ENCODE results near the gene PRKAB1. TPM values are rescaled to one million over a fixed set of nuclear protein-coding genes. Genes with fewer than 3 reads are reported as not detected.

Gene PRKAB1
- total RNA-seq, 1 experiment from 2014 or later: 42.2 TPM

- Histone ChIP-seq H3T11ph (ENCODE audit: low read length) (no peak overlapping the region), H4K8ac (replicated peaks; ENCODE audit: insufficient read length, low read depth, low read length) (no peak overlapping the region), H2BK20ac (ENCODE audit: low read depth, low read length, poor library complexity, severe bottlenecking) (no peak overlapping the region), H2BK5ac (ENCODE audit: insufficient read length, low read length) (no peak overlapping the region), H4K20me1 (ENCODE audit: control insufficient read depth, insufficient read depth, insufficient read length) (no peaks in the 10 kb centered on the region), H2BK12ac (ENCODE audit: insufficient read length, low read depth, low read length) (no peak overlapping the region), H3K18ac (ENCODE audit: insufficient read length, low read depth, low read length) (no peak overlapping the region), H3K9ac (ENCODE audit: extremely low read depth, insufficient read length, low read length) (no peak overlapping the region), H3K23ac (ENCODE audit: insufficient read length, low read depth, low read length) (no peak overlapping the region), H2AK5ac (ENCODE audit: insufficient read length, low read length) (no peak overlapping the region), H3K27me3 (ENCODE audit: insufficient read depth, low read length) (no peaks in the 10 kb centered on the region), H4K91ac (ENCODE audit: insufficient read length, low read depth, low read length) (no peak overlapping the region), H3K79me1 (ENCODE audit: insufficient read depth, low read depth, low read length, poor library complexity, severe bottlenecking) (no peaks in the 10 kb centered on the region), H3K4me2 (ENCODE audit: insufficient read depth, insufficient read length, low read length) (no peak overlapping the region), H2BK120ac (ENCODE audit: low read depth, low read length, poor library complexity, severe bottlenecking) (no peak overlapping the region), H3K9me3 (ENCODE audit: control insufficient read depth, low read depth, low read length) (no peaks in the 10 kb centered on the region), H3K4me1 (ENCODE audit: insufficient read depth, low read length) (no peaks in the 10 kb centered on the region), H3K27ac (ENCODE audit: insufficient read length, low read depth, low read length) (no peak overlapping the region), H3K56ac (ENCODE audit: insufficient read length, low read depth, low read length) (no peak overlapping the region), H2AFZ (ENCODE audit: low read length) (no peak overlapping the region), H4K5ac (ENCODE audit: insufficient read length, low read depth, low read length) (no peak overlapping the region), H3K14ac (ENCODE audit: insufficient read depth, low read length) (no peak overlapping the region), H2BK15ac (ENCODE audit: low read depth, low read length) (no peak overlapping the region), H3K4ac (ENCODE audit: low read depth, low read length) (no peak overlapping the region), H3K79me2 (ENCODE audit: insufficient read depth, low read length) (no peaks in the 10 kb centered on the region), H3K23me2 (ENCODE audit: insufficient read length, low read depth, low read length, poor library complexity, severe bottlenecking) (no peaks in the 10 kb centered on the region)
- peaks cover 0 to 5% of the 10 kb centered on the region in 2 experiments; a peak in 1 of 4 replicates for H3K4me1 Mint-ChIP-seq
- no CpG with 5 or more reads among the region's 11 CpGs for WGBS (ENCODE audit: extremely low coverage, insufficient read length, low lambda C conversion rate)
- no peak overlapping the region for H3K4me3 Mint-ChIP-seq
- no peak for TF ChIP-seq CTCF (conservative IDR thresholded peaks at IDR 0.05)
- no peak overlapping the region; a peak in 1 of 7 replicates for H3K27ac Mint-ChIP-seq
- H3K9me3 Mint-ChIP-seq: no peaks in the 10 kb centered on the region
- no peaks in the 10 kb centered on the region for H3K27me3 Mint-ChIP-seq (ENCODE audit: low read depth)
- H3K36me3 Mint-ChIP-seq (ENCODE audit: insufficient read depth in 1 of 3, low read depth in 3 of 3): peaks cover 43 to 89% (median 71%) of the 10 kb centered on the region in 3 experiments; a peak in 6 of 7 replicates
- no peak for DNase-seq
Measured at GRCh38 chr12:119712721-119713120, 44.8 kb downstream of the PRKAB1 start.

Measured in H9 (cell line).